HG03045 (cell line): ENCODE results near the gene TPSAB1.
"Not testable (repeated sequence)": the region's sequence is repeated elsewhere in the genome, so short reads cannot be mapped to it uniquely, and the experiment has no call there.

ENCODE experiments used
- ATAC-seq: cut with Tn5 transposase; IDR thresholded peaks from one replicate; pipeline ENCODE4 v1.9.1; 2021; ENCODE audit warnings: mild to moderate bottlenecking, moderate library complexity; ENCODE audit not compliant: unreplicated experiment

Gene TPSAB1

DNA sequence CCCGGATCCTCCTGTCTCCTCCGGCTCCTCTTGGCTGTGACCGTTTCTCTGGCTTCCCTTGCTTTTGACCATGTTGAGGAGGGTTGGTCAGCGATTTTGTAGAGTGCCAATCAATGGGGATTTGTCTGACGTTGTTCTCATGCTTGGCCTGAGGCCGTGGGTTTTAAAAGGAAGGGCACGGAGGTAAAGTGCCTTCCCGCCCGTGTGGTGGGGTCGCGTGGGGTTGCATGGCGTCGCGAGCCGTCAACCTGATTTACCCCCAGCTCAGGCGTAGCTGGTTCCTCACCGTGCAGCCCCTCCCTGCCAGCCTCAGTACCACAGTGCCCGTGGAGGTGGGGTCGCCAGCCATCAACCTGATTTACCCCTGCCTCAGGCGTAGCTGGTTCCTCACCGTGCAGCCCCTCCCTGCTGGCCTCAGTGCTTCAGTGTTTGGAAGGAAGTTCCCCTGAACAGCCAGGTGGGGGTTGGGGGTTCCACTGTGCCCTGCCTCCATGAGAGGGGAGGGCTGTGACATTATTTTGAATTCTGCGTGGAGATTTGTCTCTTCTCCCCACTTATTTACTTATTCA, 5.0 kb downstream of the TPSAB1 start:
- ATAC-seq, result no peak

GRCh38 chr16:1247903-1248537, 7.5 kb downstream of the TPSAB1 start:
- not testable (repeated sequence) for ATAC-seq

DNA sequence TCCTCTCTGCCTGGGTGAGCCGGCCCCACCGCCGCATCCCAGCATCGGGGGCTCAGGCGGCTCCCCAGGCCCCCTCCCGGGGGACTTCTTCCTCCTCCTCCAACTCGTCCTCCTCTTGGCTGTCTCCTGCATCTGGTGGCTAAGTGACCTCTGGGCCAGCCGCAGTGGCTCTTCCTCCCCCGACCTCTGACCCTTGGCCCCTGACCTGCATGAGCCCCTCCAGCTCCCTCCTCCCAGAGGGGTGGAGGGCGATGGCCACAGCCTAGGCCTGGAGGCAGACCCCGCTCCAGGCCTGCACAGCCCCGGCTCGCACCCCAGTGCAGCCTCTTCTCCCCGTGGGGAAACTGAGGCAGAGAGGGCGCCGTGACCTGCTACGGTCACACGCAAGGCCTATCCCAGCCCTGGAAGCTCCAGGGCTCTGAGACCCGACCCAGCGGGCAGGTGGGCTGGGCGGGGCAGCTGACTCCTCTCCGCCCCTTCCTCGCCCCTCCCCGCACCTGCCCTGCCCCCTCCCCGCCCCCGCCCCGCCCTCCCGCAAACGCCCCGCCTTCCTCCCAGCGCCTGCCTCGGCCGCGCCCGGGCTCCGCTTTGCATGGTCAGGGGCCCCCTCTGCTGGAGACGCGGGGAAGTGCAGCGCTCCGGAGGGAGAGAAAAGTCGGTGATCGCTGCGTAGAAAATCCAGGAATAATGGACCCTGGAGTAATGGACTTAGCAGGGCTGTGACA, 8.7 kb downstream of the TPSAB1 start:
- ATAC-seq, result not testable (repeated sequence)

GRCh38 chr16:1253701-1254364, 13.3 kb downstream of the TPSAB1 start:
- ATAC-seq, result not testable (repeated sequence)

DNA sequence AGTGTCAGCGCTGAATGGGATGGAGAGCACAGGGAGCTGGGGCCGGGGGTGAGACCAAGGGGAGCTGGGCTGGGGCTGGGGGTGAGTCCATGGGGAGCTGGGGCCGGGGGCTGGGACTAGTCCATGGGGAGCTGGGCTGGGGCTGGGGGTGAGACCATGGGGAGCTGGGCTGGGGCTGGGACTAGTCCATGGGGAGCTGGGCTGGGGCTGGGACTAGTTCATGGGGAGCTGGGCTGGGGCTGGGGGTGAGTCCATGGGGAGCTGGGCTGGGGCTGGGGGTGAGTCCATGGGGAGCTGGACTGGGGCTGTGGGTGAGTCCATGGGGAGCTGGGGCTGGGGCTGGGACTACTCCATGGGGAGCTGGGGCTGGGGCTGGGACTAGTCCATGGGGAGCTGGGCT, 14.3 kb downstream of the TPSAB1 start:
- not testable (repeated sequence) for ATAC-seq

GRCh38 chr16:1255276-1256122, 15.0 kb downstream of the TPSAB1 start, which contains the start of gene TPSD1:
Gene TPSD1, plus strand, starts transcription at chr16:1256069. Its CDS starts 212 bp downstream, at chr16:1256281.
- not testable (repeated sequence) for ATAC-seq

DNA sequence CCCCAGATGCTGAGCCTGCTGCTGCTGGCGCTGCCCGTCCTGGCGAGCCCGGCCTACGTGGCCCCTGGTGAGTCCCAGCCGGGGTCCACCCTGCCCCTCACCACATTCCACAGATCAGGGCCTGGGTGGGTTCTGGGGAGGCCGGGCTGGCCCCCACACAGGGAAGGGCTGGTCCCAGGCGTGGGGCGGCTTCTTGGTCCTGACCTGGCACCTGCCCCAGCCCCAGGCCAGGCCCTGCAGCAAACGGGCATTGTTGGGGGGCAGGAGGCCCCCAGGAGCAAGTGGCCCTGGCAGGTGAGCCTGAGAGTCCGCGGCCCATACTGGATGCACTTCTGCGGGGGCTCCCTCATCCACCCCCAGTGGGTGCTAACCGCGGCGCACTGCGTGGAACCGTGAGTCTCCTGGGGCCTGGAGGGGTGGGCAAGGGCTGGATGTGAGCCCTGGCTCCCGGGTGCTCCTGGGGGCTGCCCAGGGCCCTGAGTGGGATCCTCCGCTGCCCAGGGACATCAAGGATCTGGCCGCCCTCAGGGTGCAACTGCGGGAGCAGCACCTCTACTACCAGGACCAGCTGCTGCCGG, 15.9 kb downstream of the TPSAB1 start:
- ATAC-seq, result not testable (repeated sequence)

DNA sequence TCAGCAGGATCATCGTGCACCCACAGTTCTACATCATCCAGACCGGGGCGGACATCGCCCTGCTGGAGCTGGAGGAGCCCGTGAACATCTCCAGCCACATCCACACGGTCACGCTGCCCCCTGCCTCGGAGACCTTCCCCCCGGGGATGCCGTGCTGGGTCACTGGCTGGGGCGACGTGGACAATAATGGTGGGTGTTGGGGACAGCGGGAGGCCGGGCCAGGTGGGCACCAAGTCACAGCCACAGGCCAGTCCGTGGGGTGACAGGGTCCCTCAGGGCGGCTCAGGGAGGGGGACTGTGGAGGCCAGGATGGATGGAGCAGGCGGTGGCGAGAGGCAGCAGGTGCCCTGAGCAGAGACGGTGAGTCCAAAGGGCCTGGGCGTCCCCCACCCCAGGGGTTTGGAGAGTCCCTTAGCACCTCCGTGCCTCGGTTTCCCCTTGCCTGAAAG, 16.4 kb downstream of the TPSAB1 start:
- ATAC-seq, result no peak

DNA sequence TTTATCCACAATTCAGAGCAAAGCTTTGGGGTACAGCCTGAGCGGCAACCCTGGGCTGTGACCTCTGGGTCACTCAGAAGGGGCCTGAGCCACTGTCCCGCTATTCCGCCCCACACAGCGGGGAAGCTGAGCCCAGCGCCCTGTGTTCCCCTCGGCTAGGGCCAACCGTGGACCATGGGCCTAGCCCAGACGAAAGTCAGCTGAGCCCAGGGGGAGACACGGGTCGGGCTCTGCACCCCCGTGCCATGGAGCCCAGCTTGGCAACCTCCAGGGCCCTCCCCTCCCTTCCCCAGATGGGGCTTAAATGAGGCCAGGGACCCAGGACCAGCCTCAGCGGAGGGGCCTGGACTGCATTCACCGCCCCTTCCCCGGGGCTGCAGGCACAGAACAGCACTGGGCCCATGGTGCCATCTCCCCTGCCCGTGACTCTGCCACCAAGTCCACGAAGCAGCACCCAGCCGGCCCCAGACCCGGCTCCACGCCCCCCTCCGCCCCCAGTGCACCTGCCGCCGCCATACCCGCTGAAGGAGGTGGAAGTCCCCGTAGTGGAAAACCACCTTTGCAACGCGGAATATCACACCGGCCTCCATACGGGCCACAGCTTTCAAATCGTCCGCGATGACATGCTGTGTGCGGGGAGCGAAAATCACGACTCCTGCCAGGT, 17.2 kb downstream of the TPSAB1 start:
- no peak for ATAC-seq

- ATAC-seq, result no peak
These were observed 17.7 kb downstream of the TPSAB1 start for GRCh38 chr16:1258225-1258600.

- ATAC-seq, result no peak
These were observed 18.6 kb downstream of the TPSAB1 start for GRCh38 chr16:1258906-1259759.

- no peak for ATAC-seq
These were observed 19.2 kb downstream of the TPSAB1 start for GRCh38 chr16:1259760-1260068.

DNA sequence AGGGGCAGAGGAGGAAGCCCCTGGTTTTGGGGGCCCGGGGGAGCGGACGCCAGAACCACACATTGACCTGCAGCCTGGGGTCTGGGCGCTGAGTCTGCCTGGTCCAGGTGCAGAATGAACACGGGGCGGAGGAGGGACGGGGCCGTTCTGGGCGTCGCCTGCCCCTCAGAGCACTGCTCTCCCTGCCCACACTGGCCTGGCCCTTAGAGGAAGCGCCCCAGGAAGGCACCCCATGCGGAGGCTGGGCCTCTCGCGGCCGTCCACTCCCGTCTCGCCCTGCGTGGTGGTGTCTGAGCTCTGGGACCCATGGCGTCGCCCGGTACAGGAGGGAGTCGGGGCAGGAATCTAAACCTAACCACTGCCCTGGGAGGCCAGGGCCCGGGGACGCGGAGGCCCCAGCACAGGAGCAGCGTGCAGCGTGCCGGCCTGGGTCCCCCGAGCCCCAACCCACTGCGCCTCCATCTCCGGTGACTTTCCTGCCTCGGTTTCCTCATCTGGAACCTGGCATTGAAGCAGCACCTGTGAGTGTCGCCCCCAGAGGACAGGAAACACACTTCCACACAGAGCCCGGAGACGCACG, 19.7 kb downstream of the TPSAB1 start:
- ATAC-seq, result no peak

DNA sequence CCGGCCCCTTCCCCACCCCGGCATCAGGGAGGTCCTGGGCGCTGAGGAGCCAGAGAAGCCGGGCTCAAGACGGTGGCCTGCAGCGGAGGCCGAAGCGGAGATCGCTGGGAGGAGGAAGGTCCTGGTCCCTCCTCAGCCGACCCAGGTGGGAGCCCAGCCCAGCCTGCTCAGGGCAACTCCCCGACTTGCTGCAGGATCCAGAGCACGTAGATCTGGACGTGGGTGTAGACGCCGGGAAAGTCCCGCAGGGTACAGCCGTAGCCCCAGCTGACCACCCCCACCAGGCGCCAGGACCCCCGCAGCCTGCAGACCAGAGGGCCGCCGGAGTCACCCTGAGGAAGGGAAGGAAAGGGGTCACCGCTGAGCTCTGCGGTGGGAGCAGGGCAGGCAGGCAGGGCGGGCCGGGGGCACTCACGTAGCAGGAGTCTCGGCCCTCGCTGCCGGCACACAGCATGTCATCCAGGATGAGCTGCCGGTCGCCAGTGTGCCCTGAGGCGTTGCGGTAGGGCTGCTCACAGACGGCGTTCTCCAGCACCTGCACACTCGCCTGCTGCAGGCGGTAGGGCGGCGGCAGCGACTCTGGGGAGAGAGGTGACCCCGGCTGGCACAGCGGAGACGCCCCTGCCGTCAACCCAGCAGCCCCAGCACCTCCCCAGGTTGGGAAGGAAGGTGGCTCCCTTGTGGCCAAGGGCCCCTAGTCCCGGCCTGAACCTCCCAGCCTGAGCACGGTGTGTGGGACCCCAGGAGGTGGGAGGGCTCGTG, 20.8 kb downstream of the TPSAB1 start:
- ATAC-seq, result no peak

- no peak for ATAC-seq
These were observed 21.8 kb downstream of the TPSAB1 start for GRCh38 chr16:1262210-1262845.

DNA sequence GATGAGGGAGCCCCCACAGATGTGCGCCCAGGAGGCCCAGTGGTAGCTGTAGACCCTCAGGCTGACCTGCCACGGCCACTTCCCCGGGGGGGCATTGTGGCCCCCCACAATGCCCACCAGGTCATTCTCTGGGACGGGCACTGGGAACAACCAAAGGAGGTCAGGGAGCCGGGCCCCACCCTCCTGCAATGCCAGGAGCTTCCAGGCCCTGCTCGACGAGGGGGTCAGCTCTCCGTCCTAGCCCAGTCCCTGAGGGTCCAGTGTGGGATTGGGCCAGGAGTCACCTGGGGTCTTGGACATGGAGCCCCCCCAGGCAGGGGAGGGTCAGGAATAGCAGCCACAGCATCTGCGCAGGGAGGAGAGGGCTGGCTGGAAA, 22.3 kb downstream of the TPSAB1 start:
- ATAC-seq, result no peak

DNA sequence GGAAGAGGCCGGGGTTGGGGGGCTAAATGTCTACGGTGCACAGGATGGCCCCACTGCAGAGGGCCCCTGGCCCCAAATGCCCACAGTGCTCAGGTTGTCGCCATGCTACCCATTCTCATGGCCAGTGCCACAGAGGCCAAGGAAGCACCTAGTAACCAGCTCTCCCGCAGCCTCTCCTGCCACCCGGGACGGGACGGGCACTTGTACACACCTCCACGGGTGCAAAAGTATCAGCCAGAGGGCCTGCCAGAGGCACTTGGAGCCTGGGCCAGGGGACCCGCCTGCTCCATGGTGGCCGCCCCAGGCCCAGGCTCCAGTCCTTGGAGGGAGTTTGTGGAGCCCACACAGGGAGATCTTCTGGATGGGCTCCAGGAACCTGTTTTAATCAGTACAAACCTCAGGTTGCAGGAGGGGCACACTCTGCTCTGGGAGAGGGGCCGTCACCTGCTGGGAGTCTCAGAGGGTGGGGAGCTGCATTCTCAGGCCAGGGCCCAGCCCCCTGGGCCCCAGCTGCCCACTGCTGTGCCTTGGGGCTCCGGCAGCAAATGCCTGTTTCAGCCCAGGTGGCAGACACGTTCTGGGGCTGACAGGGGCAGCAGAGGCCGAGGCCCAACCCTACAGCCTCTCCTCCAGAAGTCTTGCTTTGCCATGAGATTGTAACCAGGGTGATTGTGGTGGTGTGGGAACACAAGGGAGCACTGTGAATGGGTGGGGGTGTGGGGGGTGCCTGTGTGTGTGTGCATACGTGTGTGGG, 23.3 kb downstream of the TPSAB1 start:
- ATAC-seq, result no peak
